H1 (cell line): ENCODE data around the gene GNAL. TPM values are rescaled to one million over a fixed set of nuclear protein-coding genes. Genes with fewer than 3 reads are reported as not detected.

Experiments used
- CTCF ChIA-PET: fragments of 300-600 bp; sonication (Branson Sonifier 250); formaldehyde crosslinking; loops from one replicate; lab custom pipeline; 2021; ENCODE audit not compliant: partially characterized antibody; lab: Charles Lee
- POLR2A ChIA-PET: fragments of 300-600 bp; sonication (Branson Sonifier 250); formaldehyde crosslinking; loops from one replicate; lab custom pipeline; 2021; ENCODE audit warnings: inconsistent platforms; ENCODE audit not compliant: partially characterized antibody; lab: Charles Lee
- DNase-seq, 2 experiments: peaks; one replicate each; pipeline versions ENCODE4 v3.0.0 to v3.0.0-alpha.2; 2010 to 2022; ENCODE audit warnings: low spot score in 2 of 2, low read depth in 1 of 2, mixed read lengths in 1 of 2
- FAIRE-seq: peaks from 2 replicates; lab custom pipeline; 2011; peaks lifted over from hg19 to GRCh38; lab: Jason Lieb, UNC
- H2AFZ ChIP-seq: 2 replicates; pipeline ENCODE4 v1.8.1; 2012; ENCODE audit warnings: low read length, inconsistent platforms
- H2AK5ac ChIP-seq: 2 replicates; pipeline ENCODE4 v1.6.1; 2013; ENCODE audit warnings: low read depth, low read length
- H2BK120ac ChIP-seq: replicated peaks from 2 replicates; pipeline ENCODE3; 2013; ENCODE audit warnings: low read depth, low read length, inconsistent platforms
- H2BK12ac ChIP-seq: 2 replicates; pipeline ENCODE4 v1.6.1; 2013; ENCODE audit warnings: low read depth, low read length
- H2BK15ac ChIP-seq: 2 replicates; pipeline ENCODE4 v1.6.1; 2013; ENCODE audit warnings: low read length
- H2BK20ac ChIP-seq: 2 replicates; pipeline ENCODE4 v1.6.1; 2013; ENCODE audit warnings: low read length
- H2BK5ac ChIP-seq: 2 replicates; pipeline ENCODE4 v1.6.1; 2013; ENCODE audit warnings: low read depth, low read length
- H3K14ac ChIP-seq: 2 replicates; pipeline ENCODE4 v1.6.1; 2013; ENCODE audit warnings: inconsistent platforms; ENCODE audit not compliant: insufficient read length
- H3K18ac ChIP-seq: 2 replicates; pipeline ENCODE4 v1.6.1; 2013; ENCODE audit warnings: low read length; ENCODE audit errors: extremely low read depth
- H3K23ac ChIP-seq: 2 replicates; pipeline ENCODE4 v1.6.1; 2013; ENCODE audit warnings: inconsistent platforms; ENCODE audit not compliant: insufficient read length
- H3K23me2 ChIP-seq: 2 replicates; pipeline ENCODE4 v1.6.1; 2013; ENCODE audit warnings: low read depth, low read length
- H3K27ac ChIP-seq: 2 replicates; pipeline ENCODE4 v1.6.1; 2011; ENCODE audit warnings: low read depth, low read length, inconsistent platforms
- H3K27me3 ChIP-seq, 4 experiments: replicated peaks in 1 of 4; 1 replicate in 1 of 4; 2 replicates in 3 of 4; pipeline versions ENCODE4 v1.6.1 to v1.8.1; 2011 to 2013; ENCODE audit warnings: low read length in 3 of 4, mild to moderate bottlenecking in 3 of 4, inconsistent platforms in 2 of 4, mixed read lengths in 2 of 4, moderate library complexity in 1 of 4; ENCODE audit not compliant: control insufficient read depth in 3 of 4, insufficient read depth in 3 of 4; ENCODE audit errors: extremely low read depth in 1 of 4
- H3K36me3 ChIP-seq, 4 experiments: 2 replicates each; pipeline versions ENCODE4 v1.6.1 to v1.8.1; 2011 to 2013; ENCODE audit warnings: mild to moderate bottlenecking in 4 of 4, low read length in 3 of 4, moderate library complexity in 2 of 4, control low read depth in 1 of 4, inconsistent platforms in 1 of 4; ENCODE audit not compliant: insufficient read depth in 4 of 4, control insufficient read depth in 2 of 4
- H3K4ac ChIP-seq: replicated peaks from 2 replicates; pipeline ENCODE3; 2013; ENCODE audit warnings: low read length, low read depth, mixed read lengths, inconsistent platforms; ENCODE audit not compliant: insufficient read length
- H3K4me1 ChIP-seq, 4 experiments: replicated peaks in 1 of 4; 1 replicate in 1 of 4; 2 replicates in 3 of 4; pipeline versions ENCODE4 v1.6.1 to v1.8.1; 2011 to 2013; ENCODE audit warnings: low read length in 3 of 4, inconsistent platforms in 2 of 4, mixed read lengths in 1 of 4; ENCODE audit not compliant: insufficient read depth in 4 of 4, control insufficient read depth in 3 of 4
- H3K4me2 ChIP-seq, 2 experiments: 2 replicates each; pipeline versions ENCODE4 v1.6.1 to v1.8.1; 2011 to 2013; ENCODE audit warnings: low read depth in 2 of 2, low read length in 2 of 2, control low read depth in 1 of 2, inconsistent platforms in 1 of 2, mild to moderate bottlenecking in 1 of 2; ENCODE audit not compliant: insufficient read depth in 1 of 2
- H3K4me3 ChIP-seq, 4 experiments: fragments of 200-600, 300-600 bp in 1 of 4; sonication (generic), shearing (Covaris generic), sonication (Bioruptor Twin) in 1 of 4; 2 replicates each; pipeline versions ENCODE4 v1.5.1 to v1.8.1; 2011 to 2016; ENCODE audit warnings: low read length in 4 of 4, low read depth in 3 of 4, control low read depth in 2 of 4, inconsistent platforms in 2 of 4, mild to moderate bottlenecking in 2 of 4, mixed read lengths in 1 of 4, moderate library complexity in 1 of 4; ENCODE audit not compliant: insufficient read depth in 2 of 4; ENCODE audit errors: extremely low read depth in 1 of 4
- H3K56ac ChIP-seq: replicated peaks from 2 replicates; pipeline ENCODE3; 2013; ENCODE audit warnings: low read depth, mild to moderate bottlenecking, mixed read lengths, low read length, inconsistent platforms; ENCODE audit not compliant: insufficient read length
- H3K79me1 ChIP-seq: 2 replicates; pipeline ENCODE4 v1.6.1; 2013; ENCODE audit warnings: low read depth, low read length, control low read depth
- H3K79me2 ChIP-seq, 2 experiments: 2 replicates each; pipeline versions ENCODE4 v1.6.1 to v1.8.1; 2012 to 2013; ENCODE audit warnings: low read length in 2 of 2, mild to moderate bottlenecking in 2 of 2, inconsistent platforms in 1 of 2; ENCODE audit not compliant: insufficient read depth in 2 of 2, control insufficient read depth in 1 of 2
- H3K9ac ChIP-seq, 4 experiments: replicated peaks in 1 of 4; 1 replicate in 1 of 4; 2 replicates in 3 of 4; pipeline versions ENCODE4 v1.6.1 to v1.8.1; 2011 to 2013; ENCODE audit warnings: low read depth in 3 of 4, low read length in 3 of 4, control low read depth in 2 of 4, mild to moderate bottlenecking in 2 of 4, moderate library complexity in 2 of 4, inconsistent platforms in 1 of 4; ENCODE audit errors: extremely low read depth in 1 of 4
- H3K9me3 ChIP-seq, 2 experiments: 2 replicates each; pipeline versions ENCODE4 v1.6.1 to v1.8.1; 2012 to 2013; ENCODE audit warnings: mild to moderate bottlenecking in 2 of 2, moderate library complexity in 2 of 2, control low read depth in 1 of 2, inconsistent platforms in 1 of 2, low read depth in 1 of 2, low read length in 1 of 2, mixed read lengths in 1 of 2; ENCODE audit not compliant: insufficient read depth in 2 of 2
- H4K20me1 ChIP-seq, 2 experiments: replicated peaks in 1 of 2; 2 replicates each; pipeline versions ENCODE3 to v1.8.1; 2011 to 2013; ENCODE audit warnings: inconsistent platforms in 2 of 2, low read length in 2 of 2, mild to moderate bottlenecking in 1 of 2; ENCODE audit not compliant: insufficient read depth in 2 of 2, control insufficient read depth in 1 of 2
- H4K5ac ChIP-seq: 2 replicates; pipeline ENCODE4 v1.6.1; 2013; ENCODE audit warnings: low read length, low read depth, mixed read lengths, inconsistent platforms; ENCODE audit not compliant: insufficient read length
- H4K8ac ChIP-seq: 2 replicates; pipeline ENCODE4 v1.8.0; 2013; ENCODE audit warnings: mild to moderate bottlenecking, moderate library complexity, low read length, inconsistent platforms; ENCODE audit not compliant: insufficient read depth; ENCODE audit errors: extremely low read depth
- H4K91ac ChIP-seq: replicated peaks from 2 replicates; pipeline ENCODE3; 2013; ENCODE audit warnings: low read length, mixed read lengths, inconsistent platforms; ENCODE audit not compliant: insufficient read length
- CEBPB ChIP-seq: IDR thresholded peaks from 2 replicates; pipeline ENCODE4 v1.6.1; 2012; ENCODE audit warnings: low read depth, low read length
- MAFK ChIP-seq: IDR thresholded peaks from 2 replicates; pipeline ENCODE4 v1.6.1; 2012; ENCODE audit warnings: low read depth, mild to moderate bottlenecking, improper control_type of control experiment, low read length
- POU5F1 ChIP-seq: IDR thresholded peaks from 2 replicates; pipeline ENCODE4 v1.6.1; 2011; ENCODE audit warnings: low read depth, mild to moderate bottlenecking, low read length, moderate library complexity
- RAD21 ChIP-seq, 2 experiments: IDR thresholded peaks in 1 of 2; conservative IDR thresholded peaks in 1 of 2; 2 replicates each; pipeline ENCODE4 v1.6.1; 2011; ENCODE audit warnings: low read depth in 2 of 2, low read length in 2 of 2, improper control_type of control experiment in 1 of 2, inconsistent platforms in 1 of 2, mild to moderate bottlenecking in 1 of 2, moderate library complexity in 1 of 2
- RNF2 ChIP-seq: fragments of 200-900, 300-1000 bp; sonication (generic); IDR thresholded peaks from 2 replicates; pipeline ENCODE4 v1.7.1; 2016; ENCODE audit warnings: borderline replicate concordance, low read depth, mild to moderate bottlenecking, antibody characterized with exemption, low read length; ENCODE audit not compliant: poor library complexity, severe bottlenecking; ENCODE audit errors: missing control alignments
- SIRT6 ChIP-seq: IDR thresholded peaks from one replicate; pipeline ENCODE4 v1.7.1; 2012; ENCODE audit warnings: low read length, inconsistent platforms
- SIX5 ChIP-seq: IDR thresholded peaks from 2 replicates; pipeline ENCODE4 v1.6.1; 2011; ENCODE audit warnings: mild to moderate bottlenecking, low read depth, low read length
- SP2 ChIP-seq: IDR thresholded peaks from 2 replicates; pipeline ENCODE4 v1.6.1; 2012; ENCODE audit warnings: mild to moderate bottlenecking, low read length, inconsistent platforms
- SP4 ChIP-seq: IDR thresholded peaks from 2 replicates; pipeline ENCODE4 v1.6.1; 2012; ENCODE audit warnings: low read length, inconsistent platforms
- WGBS, 2 experiments: shearing (Covaris generic) in 1 of 2; methylation state at CpG; one replicate each; pipeline versions ENCODE4 v1.1.6 to v1.1.7; 2013 to 2015; ENCODE audit warnings: low lambda C conversion rate in 2 of 2, mixed read lengths in 2 of 2, inconsistent platforms in 1 of 2, low coverage in 1 of 2, missing lambda C conversion rate in 1 of 2; ENCODE audit not compliant: insufficient replicate concordance in 2 of 2, insufficient coverage in 1 of 2, insufficient read length in 1 of 2; ENCODE audit errors: extremely low coverage in 1 of 2, missing lambda C conversion rate in 1 of 2; 5-methylcytosine and 5-hydroxymethylcytosine counted together
- polyA plus RNA-seq, 7 experiments: library from polyadenylated mRNA; depleted of rRNA in 3 of 7; stranded (reverse) in 5 of 7; unstranded in 2 of 7; fragments of >200 nt in 5 of 7; fragments of 200-250 nt in 2 of 7; gene quantifications; 1 replicate in 5 of 7; 2 replicates in 1 of 7; 4 replicates in 1 of 7; pipeline versions ENCODE4 v1.2.1 to v1.2.3, GENCODE V29; 2011 to 2013; ENCODE audit warnings: missing spikeins in 2 of 7, mixed read lengths in 2 of 7
- total RNA-seq: library from RNA; stranded (reverse); fragmentation: NEBNext Ultra II Directional; extraction: Animal tissue kit (Norgen Biotek cat#: 25700); gene quantifications from 2 replicates; pipeline ENCODE4 v1.2.1, GENCODE V29; 2021

The GNAL gene
- total and polyA plus RNA-seq, 2 of the 8 experiments (the other 6 are each of a cell fraction or from before 2014, with no cell fraction given): 13.2 to 18.3 TPM

DNA sequence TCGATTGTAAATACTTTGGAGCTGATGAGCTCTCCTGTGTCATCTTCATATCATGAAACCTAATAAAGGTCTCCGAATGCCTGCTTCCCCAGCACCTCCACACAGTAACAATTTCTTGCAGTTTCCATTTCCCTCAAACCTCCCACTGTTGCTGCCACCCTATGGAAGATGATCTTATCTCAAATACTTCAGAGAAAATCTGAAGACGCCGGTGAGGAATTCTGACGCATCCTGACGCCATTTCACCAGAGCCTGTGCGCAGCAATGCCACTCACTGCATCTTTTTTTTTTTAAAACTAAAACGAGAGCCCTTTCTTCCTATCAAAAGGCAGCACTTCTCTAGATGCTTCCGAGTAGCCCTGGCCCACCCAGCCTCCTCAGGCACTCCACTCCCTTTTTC, 31.9 kb upstream of the GNAL start:
- POLR2A ChIA-PET: no interaction called here
- H3K9ac ChIP-seq: no peak overlapping the region

More for the DNA sequence above, 31.9 kb upstream of the GNAL start:
- Histone ChIP-seq H3K14ac (no peak overlapping the region), H3K9me3 (no peaks in the 10 kb centered on the region), H3K79me2 (no peaks in the 10 kb centered on the region), H3K27ac (no peak overlapping the region), H3K23me2 (no peaks in the 10 kb centered on the region; the same call in 1 of the 2 replicates), H2BK5ac (no peak overlapping the region), H2AFZ (no peak overlapping the region), H2BK120ac (no peak overlapping the region), H3K56ac (no peak overlapping the region), H3K4me2 (no peak overlapping the region), H2BK12ac (no peak overlapping the region), H4K5ac (no peak overlapping the region), H3K27me3 (peaks cover 0 to 8% (median 3%) of the 10 kb centered on the region in 4 experiments; a peak in 4 of 7 replicates), H3K4ac (no peak overlapping the region), H3K18ac (no peak overlapping the region), H3K4me3 (no peak overlapping the region), H2AK5ac (no peak overlapping the region), H4K91ac (no peak overlapping the region), H3K4me1 (no peaks in the 10 kb centered on the region), H3K36me3 (no peaks in the 10 kb centered on the region), H4K20me1 (no peaks in the 10 kb centered on the region), H2BK20ac (no peak overlapping the region), H3K79me1 (no peaks in the 10 kb centered on the region), H2BK15ac (no peak overlapping the region), H4K8ac (no peak overlapping the region), H3K23ac (no peak overlapping the region)
- no peak for TF ChIP-seq MAFK
- TF ChIP-seq SIRT6: no peak
- no peak for TF ChIP-seq RNF2
- no peak for TF ChIP-seq SP2
- TF ChIP-seq POU5F1: no peak
- TF ChIP-seq SIX5: no peak
- TF ChIP-seq RAD21 (IDR thresholded peaks at IDR 0.05 in 1 of 2, conservative IDR thresholded peaks at IDR 0.05 in 1 of 2; ENCODE audit: low read depth in 2 of 2, low read length in 2 of 2): no peak
- no peak for TF ChIP-seq CEBPB
- no peak for TF ChIP-seq SP4
- WGBS, 2 experiments: 95% methylated on average over 8 of the region's 9 CpGs; no CpG with 5 or more reads in 1 of the 2 experiments
- no peak for DNase-seq
- FAIRE-seq: no peak
- CTCF ChIA-PET: interaction anchor here (1.0 to 7.7 kb wide), 13 partner anchors 10 to 341 kb away, joined by 3 to 109 read pairs (median 16); partner anchors contain the start of gene GNAL
